HepG2 (cell line): ENCODE results near the gene GGA1. TPM values are rescaled to one million over a fixed set of nuclear protein-coding genes. Genes with fewer than 3 reads are reported as not detected.
A peak's percentile ranks its signal among the peaks of the same experiment; 100 is the strongest.

ENCODE experiments used
- AGO1 ChIP-seq: fragments of 200-400 bp; formaldehyde crosslinking; IDR thresholded peaks from 2 replicates; pipeline ENCODE4 v1.6.1; 2017; ENCODE audit warnings: mild to moderate bottlenecking, low read depth, low read length, moderate library complexity; ENCODE audit not compliant: poor library complexity, severe bottlenecking
- GMEB2 ChIP-seq: IDR thresholded peaks from 2 replicates; pipeline ENCODE4 v1.6.1; 2016; ENCODE audit warnings: missing biosample characterization, missing genetic modification reagents, low read depth
- MYPOP ChIP-seq: sonication (generic); formaldehyde crosslinking; IDR thresholded peaks from 2 replicates; pipeline ENCODE4 v1.8.1; 2023; ENCODE audit warnings: mild to moderate bottlenecking, moderate library complexity, missing genetic modification reagents
- PATZ1 ChIP-seq: sonication (generic); formaldehyde crosslinking; IDR thresholded peaks from 2 replicates; pipeline ENCODE4 v1.4.0; 2020; ENCODE audit warnings: missing genetic modification reagents
- PAX8 ChIP-seq: sonication (generic); formaldehyde crosslinking; IDR thresholded peaks from 2 replicates; pipeline ENCODE4 v1.8.0; 2022; ENCODE audit warnings: mild to moderate bottlenecking, missing genetic modification reagents, borderline replicate concordance
- RNF219 ChIP-seq: sonication (generic); formaldehyde crosslinking; IDR thresholded peaks from 2 replicates; pipeline ENCODE4 v1.5.0; 2020; ENCODE audit warnings: mild to moderate bottlenecking, missing genetic modification reagents
- SNAPC2 ChIP-seq: sonication (generic); formaldehyde crosslinking; IDR thresholded peaks from 2 replicates; pipeline ENCODE4 v1.8.1; 2022; ENCODE audit warnings: mild to moderate bottlenecking, missing genetic modification reagents
- TFAP4 ChIP-seq: sonication (generic); IDR thresholded peaks from 2 replicates; pipeline ENCODE4 v1.6.1; 2016; ENCODE audit warnings: low read depth, borderline replicate concordance
- THAP8 ChIP-seq: sonication (generic); formaldehyde crosslinking; IDR thresholded peaks from 2 replicates; pipeline ENCODE4 v1.5.1; 2020; ENCODE audit warnings: missing genetic modification reagents, mild to moderate bottlenecking, borderline replicate concordance
- XRCC5 ChIP-seq: fragments of 200-400 bp; formaldehyde crosslinking; optimal IDR thresholded peaks from 2 replicates; pipeline ENCODE3; 2017; ENCODE audit warnings: mild to moderate bottlenecking, low read length
- ZBTB7B ChIP-seq: sonication (generic); formaldehyde crosslinking; IDR thresholded peaks from 2 replicates; pipeline ENCODE4 v1.4.0; 2020; ENCODE audit warnings: missing genetic modification reagents
- ZKSCAN1 ChIP-seq: fragments of 150-350 bp; IDR thresholded peaks from 2 replicates; pipeline ENCODE4 v1.6.1; 2014; ENCODE audit warnings: low read length
- ZNF24 ChIP-seq: fragments of 450-650 bp; IDR thresholded peaks from 2 replicates; pipeline ENCODE4 v1.6.1; 2017; ENCODE audit warnings: antibody characterized with exemption, mild to moderate bottlenecking
- ZNF260 ChIP-seq: sonication (generic); formaldehyde crosslinking; IDR thresholded peaks from 2 replicates; pipeline ENCODE4 v1.4.0; 2020; ENCODE audit warnings: missing genetic modification reagents, low read depth, mild to moderate bottlenecking, borderline replicate concordance
- ZNF317 ChIP-seq: sonication (generic); formaldehyde crosslinking; IDR thresholded peaks from 2 replicates; pipeline ENCODE4 v1.5.0; 2020; ENCODE audit warnings: mild to moderate bottlenecking, missing genetic modification reagents
- ZNF781 ChIP-seq: sonication (generic); formaldehyde crosslinking; IDR thresholded peaks from 2 replicates; pipeline ENCODE4 v1.5.1; 2020; ENCODE audit warnings: borderline replicate concordance, mild to moderate bottlenecking, missing genetic modification reagents; ENCODE audit errors: not compliant biosample characterization
- polyA plus RNA-seq, 8 experiments: library from polyadenylated mRNA; depleted of rRNA in 3 of 8; stranded (reverse) in 7 of 8; unstranded in 1 of 8; fragments of >200 nt; fragmentation: Illumina TruSeq in 4 of 8; extraction: Trizol in 4 of 8; gene quantifications; 2 replicates each; pipeline versions ENCODE4 v1.2.1 to v1.2.3, GENCODE V29; 2011 to 2016; ENCODE audit warnings: low read depth in 4 of 8, missing spikeins in 1 of 8, mixed read lengths in 1 of 8; ENCODE audit not compliant: insufficient read depth in 1 of 8
- total RNA-seq, 5 experiments: library from RNA; depleted of rRNA; stranded (reverse); fragments of >200 nt; fragmentation: Illumina TruSeq; extraction: Trizol; gene quantifications; 2 replicates each; pipeline ENCODE4 v1.2.3, GENCODE V29; 2016; ENCODE audit warnings: low read depth in 1 of 5

Gene GGA1
- total and polyA plus RNA-seq, 2 of the 13 experiments (the other 11 are each of a cell fraction or from before 2014, with no cell fraction given): 29.1 to 87.2 TPM

- TF ChIP-seq THAP8 (CRISPR knock-in tag) (no peak), ZBTB7B (CRISPR knock-in tag) (peak; percentile 64), AGO1 (no peak), ZNF781 (CRISPR knock-in tag) (peak; percentile 85), GMEB2 (CRISPR knock-in tag) (no peak), XRCC5 (peak; percentile 54), PATZ1 (CRISPR knock-in tag) (peak; percentile 75), ZNF260 (CRISPR knock-in tag) (no peak), ZKSCAN1 (peak; percentile 98), PAX8 (CRISPR knock-in tag) (0 out of 2 replicates have a peak, but pooled peaks have one; percentile 35), ZNF24 (no peak), ZNF317 (CRISPR knock-in tag) (peak; percentile 68; the same call in 1 of the 2 replicates), RNF219 (CRISPR knock-in tag) (no peak), SNAPC2 (CRISPR knock-in tag) (no peak), MYPOP (CRISPR knock-in tag) (peak; percentile 59; the same call in 1 of the 2 replicates), TFAP4 (peak; percentile 98)
These were observed 50.6 kb downstream of the GGA1 start (continued) for GRCh38 chr22:37659066-37659896.
